IMR-90 (cell line): ENCODE results near the gene ZBTB33. TPM values are rescaled to one million over a fixed set of nuclear protein-coding genes. Genes with fewer than 3 reads are reported as not detected.
A peak's percentile ranks its signal among the peaks of the same experiment; 100 is the strongest.

Source experiments
- ATAC-seq: fragments of 200-7000 bp; cut with Tn5 transposase; 2 replicates; pipeline ENCODE4 v1.9.1; 2020; ENCODE audit warnings: low read depth, mild to moderate bottlenecking, moderate library complexity
- BruUV-seq: library from RNA; stranded (reverse); fragments of 400-500 nt; replicated peaks from 2 replicates; lab custom pipeline; 2021; lab: Mats Ljungman, UMichigan
- CTCF ChIA-PET: fragments of 300-600 bp; formaldehyde crosslinking; extraction: SDS; loops from one replicate; lab custom pipeline; 2021; ENCODE audit warnings: antibody characterized with exemption; lab: Yijun Ruan, JAX
- POLR2A ChIA-PET: fragments of 300-600 bp; sonication (Branson Sonifier 250); formaldehyde crosslinking; loops from one replicate; lab custom pipeline; 2022; ENCODE audit warnings: antibody characterized with exemption; ENCODE audit not compliant: unreplicated experiment; lab: Charles Lee
- DNase-seq: peaks from one replicate; pipeline ENCODE4 v3.0.0; 2013
- H2AFZ ChIP-seq: replicated peaks from 2 replicates; pipeline ENCODE3; 2013; ENCODE audit warnings: low read length, mild to moderate bottlenecking; ENCODE audit not compliant: poor library complexity
- H2AK5ac ChIP-seq: 2 replicates; pipeline ENCODE4 v1.6.1; 2013; ENCODE audit warnings: low read depth, low read length, inconsistent platforms
- H2AK9ac ChIP-seq: replicated peaks from 2 replicates; pipeline ENCODE3; 2013; ENCODE audit warnings: mild to moderate bottlenecking, low read depth, low read length, moderate library complexity; ENCODE audit not compliant: poor library complexity
- H2BK120ac ChIP-seq: 2 replicates; pipeline ENCODE4 v1.6.1; 2013; ENCODE audit warnings: low read depth, low read length, inconsistent platforms
- H2BK15ac ChIP-seq: 3 replicates; pipeline ENCODE4 v1.6.1; 2013; ENCODE audit warnings: low read depth, low read length, inconsistent platforms
- H2BK20ac ChIP-seq: 2 replicates; pipeline ENCODE4 v1.6.1; 2013; ENCODE audit warnings: low read depth, mild to moderate bottlenecking, inconsistent platforms, low read length, moderate library complexity
- H2BK5ac ChIP-seq: 2 replicates; pipeline ENCODE4 v1.6.1; 2013; ENCODE audit warnings: mild to moderate bottlenecking, low read depth, low read length, inconsistent platforms; ENCODE audit not compliant: poor library complexity, severe bottlenecking
- H3K14ac ChIP-seq: replicated peaks from 2 replicates; pipeline ENCODE4 v1.6.1; 2013; ENCODE audit warnings: low read depth, low read length, inconsistent platforms
- H3K18ac ChIP-seq: 2 replicates; pipeline ENCODE4 v1.6.1; 2013; ENCODE audit warnings: low read depth, low read length, control low read depth
- H3K23ac ChIP-seq: 2 replicates; pipeline ENCODE4 v1.6.1; 2013; ENCODE audit warnings: low read depth, low read length, inconsistent platforms
- H3K27ac ChIP-seq: 2 replicates; pipeline ENCODE4 v1.5.1; 2013; ENCODE audit warnings: mild to moderate bottlenecking, control low read depth, low read length; ENCODE audit not compliant: insufficient read depth
- H3K27me3 ChIP-seq: 2 replicates; pipeline ENCODE4 v1.6.1; 2013; ENCODE audit warnings: low read length; ENCODE audit not compliant: control insufficient read depth, insufficient read depth
- H3K36me3 ChIP-seq: 2 replicates; pipeline ENCODE4 v1.6.1; 2013; ENCODE audit warnings: low read length, mixed read lengths; ENCODE audit not compliant: control insufficient read depth, insufficient read depth
- H3K4ac ChIP-seq: 2 replicates; pipeline ENCODE4 v1.6.1; 2013; ENCODE audit warnings: low read depth, low read length, inconsistent platforms
- H3K4me1 ChIP-seq: 2 replicates; pipeline ENCODE4 v1.6.1; 2013; ENCODE audit warnings: low read length, mixed read lengths; ENCODE audit not compliant: control insufficient read depth, insufficient read depth
- H3K4me2 ChIP-seq: 2 replicates; pipeline ENCODE4 v1.6.1; 2013; ENCODE audit warnings: low read depth, mild to moderate bottlenecking, control low read depth, low read length, moderate library complexity
- H3K4me3 ChIP-seq: 2 replicates; pipeline ENCODE4 v1.5.1; 2013; ENCODE audit warnings: low read depth, mild to moderate bottlenecking, control low read depth, low read length, moderate library complexity; ENCODE audit not compliant: insufficient read depth
- H3K56ac ChIP-seq: 2 replicates; pipeline ENCODE4 v1.6.1; 2013; ENCODE audit warnings: low read length, inconsistent platforms; ENCODE audit not compliant: insufficient read depth; ENCODE audit errors: extremely low read depth
- H3K79me1 ChIP-seq, 2 experiments: 2 replicates each; pipeline ENCODE4 v1.6.1; 2013; ENCODE audit warnings: low read length in 2 of 2, inconsistent platforms in 1 of 2, low read depth in 1 of 2
- H3K9ac ChIP-seq: 2 replicates; pipeline ENCODE4 v1.6.1; 2013; ENCODE audit warnings: low read depth, low read length, control low read depth
- H3K9me1 ChIP-seq: 2 replicates; pipeline ENCODE4 v1.6.1; 2013; ENCODE audit warnings: low read length, inconsistent platforms; ENCODE audit not compliant: insufficient read depth
- H3K9me3 ChIP-seq: 2 replicates; pipeline ENCODE4 v1.6.1; 2013; ENCODE audit warnings: low read length; ENCODE audit not compliant: control insufficient read depth, insufficient read depth
- H4K20me1 ChIP-seq: 2 replicates; pipeline ENCODE4 v1.6.1; 2013; ENCODE audit warnings: low read length, inconsistent platforms; ENCODE audit not compliant: insufficient read depth
- H4K5ac ChIP-seq: 2 replicates; pipeline ENCODE4 v1.6.1; 2013; ENCODE audit warnings: mild to moderate bottlenecking, low read depth, low read length, control low read depth
- H4K8ac ChIP-seq, 2 experiments: 2 replicates each; pipeline ENCODE4 v1.6.1; 2013; ENCODE audit warnings: low read depth in 2 of 2, low read length in 2 of 2, control low read depth in 1 of 2, inconsistent platforms in 1 of 2
- H4K91ac ChIP-seq: 2 replicates; pipeline ENCODE4 v1.6.1; 2013; ENCODE audit warnings: low read depth, low read length, inconsistent platforms; ENCODE audit not compliant: insufficient read depth
- CEBPB ChIP-seq: IDR thresholded peaks from 2 replicates; pipeline ENCODE4 v1.6.1; 2012; ENCODE audit warnings: low read depth, low read length, improper control_type of control experiment
- CTCF ChIP-seq: conservative IDR thresholded peaks from 2 replicates; pipeline ENCODE4 v1.5.1; 2012; ENCODE audit warnings: mild to moderate bottlenecking, low read depth, low read length, improper control_type of control experiment
- RAD21 ChIP-seq: IDR thresholded peaks from 2 replicates; pipeline ENCODE4 v1.6.1; 2012; ENCODE audit warnings: low read length, improper control_type of control experiment
- RFX5 ChIP-seq: IDR thresholded peaks from 2 replicates; pipeline ENCODE4 v1.8.0; 2012; ENCODE audit warnings: low read depth, mild to moderate bottlenecking, low read length, moderate library complexity
- WGBS, 2 experiments: methylation state at CpG; one replicate each; pipeline versions ENCODE4 v1.1.5 to v1.1.7; 2013; ENCODE audit warnings: missing lambda C conversion rate in 2 of 2; ENCODE audit not compliant: insufficient read length in 1 of 2; ENCODE audit errors: extremely low coverage in 2 of 2; 5-methylcytosine and 5-hydroxymethylcytosine counted together
- dilution Hi-C: fragments of 300-500 bp; cut with HindIII; formaldehyde crosslinking; loops from one replicate; pipeline ENCODE4 v1.14.3; 2018; ENCODE audit warnings: low sequenced_read_pairs; ENCODE audit not compliant: unreplicated experiment
- in situ Hi-C: fragments of 300-500 bp; cut with MboI; formaldehyde crosslinking; loops from 3 replicates; pipeline ENCODE4 v1.14.3; 2019; ENCODE audit warnings: low sequenced_read_pairs, inconsistent platforms, mixed read lengths
- intact Hi-C: fragments of 100-400 bp; cut with micrococcal nuclease; formaldehyde crosslinking; loops from 2 replicates; pipeline ENCODE4 v1.10.0; 2022
- polyA plus RNA-seq, 3 experiments: library from polyadenylated mRNA; depleted of rRNA; stranded (reverse); fragments of >200 nt; gene quantifications; 2 replicates each; pipeline ENCODE4 v1.2.3, GENCODE V29; 2012; ENCODE audit warnings: low replicate concordance in 1 of 3
- total RNA-seq: library from RNA; depleted of rRNA; stranded (reverse); fragments of >200 nt; gene quantifications from 2 replicates; pipeline ENCODE4 v1.2.3, GENCODE V29; 2012

ZBTB33 gene
- total and polyA plus RNA-seq, 2 of the 4 experiments (the other 2 are of a cell fraction) = 3.3 to 16.3 TPM

- H4K8ac ChIP-seq = no peak overlapping the region
- WGBS, 2 experiments = no CpG with 5 or more reads among the region's 2 CpGs
These were observed 23.5 kb downstream of the ZBTB33 start for GRCh38 chrX:120274145-120274544.

More at GRCh38 chrX:120274145-120274544, 23.5 kb downstream of the ZBTB33 start:
- no peak overlapping the region for H3K23ac ChIP-seq
- H2AK9ac ChIP-seq = no peak overlapping the region
- H2BK20ac ChIP-seq = no peak overlapping the region
- H3K9ac ChIP-seq = no peak overlapping the region
- ATAC-seq (no peak), DNase-seq (no peak)
- H3K4me2 ChIP-seq = no peak overlapping the region
- no peaks in the 10 kb centered on the region for H3K9me3 ChIP-seq
- H3K18ac ChIP-seq = no peak overlapping the region
- no peak overlapping the region for H2AFZ ChIP-seq
- no peaks in the 10 kb centered on the region for H3K9me1 ChIP-seq
- ChIA-PET CTCF (no interaction called here), POLR2A (no interaction called here)
- no peak overlapping the region for H2BK120ac ChIP-seq
- dilution Hi-C loops (no loop called here), intact Hi-C loops (no loop called here), in situ Hi-C loops (no loop called here)
- no peak overlapping the region for H4K91ac ChIP-seq
- no peaks in the 10 kb centered on the region for H4K20me1 ChIP-seq
- no peaks in the 10 kb centered on the region for H3K79me1 ChIP-seq
- TF ChIP-seq RAD21 (no peak), RFX5 (no peak), CTCF (no peak), CEBPB (peak; percentile 68)
- H3K36me3 ChIP-seq = no peaks in the 10 kb centered on the region
- H2BK15ac ChIP-seq = no peak overlapping the region
- BruUV-seq = no TSS peak
- no peak overlapping the region for H3K56ac ChIP-seq
- H2BK5ac ChIP-seq = no peak overlapping the region
- H3K14ac ChIP-seq = no peak overlapping the region
- no peak overlapping the region for H3K4me3 ChIP-seq
- no peaks in the 10 kb centered on the region for H3K27me3 ChIP-seq
- H4K5ac ChIP-seq = no peak overlapping the region
- no peak overlapping the region for H2AK5ac ChIP-seq
- H3K4ac ChIP-seq = no peak overlapping the region
- H3K27ac ChIP-seq = no peak overlapping the region
- H3K4me1 ChIP-seq = no peaks in the 10 kb centered on the region
